ENCODE measurements around the gene LYSMD4.
A peak's percentile ranks its signal among the peaks of the same experiment; 100 is the strongest.

The LYSMD4 gene

GRCh38 chr15:99703603-99704443, 29.4 kb downstream of the LYSMD4 start:
- H3K27ac Mint-ChIP-seq = peak overlapping the region; percentile 47
- no peaks in the 10 kb centered on the region for H3K27me3 Mint-ChIP-seq

GRCh38 chr15:99702895-99703602, 30.2 kb downstream of the LYSMD4 start:
- H3K4me3 Mint-ChIP-seq = no peak overlapping the region
- peaks cover 2% of the 10 kb centered on the region for H3K36me3 Mint-ChIP-seq
- peaks cover 48% of the 10 kb centered on the region for H3K4me1 Mint-ChIP-seq (ENCODE audit: low read depth)
- H3K9me3 Mint-ChIP-seq (ENCODE audit: low read depth) = no peaks in the 10 kb centered on the region
- H3K27me3 Mint-ChIP-seq = no peaks in the 10 kb centered on the region
- peak overlapping the region; percentile 47 for H3K27ac Mint-ChIP-seq

More at GRCh38 chr15:99703603-99704443, 29.4 kb downstream of the LYSMD4 start:
- no peak overlapping the region for H3K4me3 Mint-ChIP-seq
- H3K36me3 Mint-ChIP-seq = peaks cover 5% of the 10 kb centered on the region
- peaks cover 54% of the 10 kb centered on the region for H3K4me1 Mint-ChIP-seq (ENCODE audit: low read depth)
- H3K9me3 Mint-ChIP-seq (ENCODE audit: low read depth) = no peaks in the 10 kb centered on the region

- Mint-ChIP-seq H3K4me3 (no peak overlapping the region), H3K9me3 (ENCODE audit: low read depth) (no peaks in the 10 kb centered on the region), H3K36me3 (peaks cover 11% of the 10 kb centered on the region)
These were observed 37.1 kb downstream of the LYSMD4 start for GRCh38 chr15:99696096-99696495.

GRCh38 chr15:99692825-99693224, 40.4 kb downstream of the LYSMD4 start:
- H3K9me3 Mint-ChIP-seq (ENCODE audit: low read depth) = no peaks in the 10 kb centered on the region
- H3K4me1 Mint-ChIP-seq (ENCODE audit: low read depth) = peaks cover 2% of the 10 kb centered on the region
- H3K27ac Mint-ChIP-seq = no peak overlapping the region
- no peak overlapping the region for H3K4me3 Mint-ChIP-seq
- H3K27me3 Mint-ChIP-seq = no peaks in the 10 kb centered on the region
- H3K36me3 Mint-ChIP-seq = peaks cover 27% of the 10 kb centered on the region

More at GRCh38 chr15:99696096-99696495, 37.1 kb downstream of the LYSMD4 start:
- H3K27me3 Mint-ChIP-seq = no peaks in the 10 kb centered on the region
- peaks cover under 1% of the 10 kb centered on the region for H3K4me1 Mint-ChIP-seq (ENCODE audit: low read depth)
- no peak overlapping the region for H3K27ac Mint-ChIP-seq

- Mint-ChIP-seq H3K9me3 (ENCODE audit: low read depth) (peaks cover 7% of the 10 kb centered on the region), H3K4me1 (ENCODE audit: low read depth) (peaks cover 44% of the 10 kb centered on the region), H3K4me3 (no peak overlapping the region), H3K36me3 (peaks cover 38% of the 10 kb centered on the region), H3K27ac (no peak overlapping the region), H3K27me3 (no peaks in the 10 kb centered on the region)
These were observed 46.9 kb downstream of the LYSMD4 start for GRCh38 chr15:99686290-99686689.

GRCh38 chr15:99683000-99683670, 50.1 kb downstream of the LYSMD4 start:
- H3K27ac Mint-ChIP-seq = peak overlapping the region; percentile 88
- H3K36me3 Mint-ChIP-seq = peaks cover 38% of the 10 kb centered on the region

GRCh38 chr15:99682455-99682854, 50.8 kb downstream of the LYSMD4 start:
- H3K4me3 Mint-ChIP-seq = no peak overlapping the region
- peak overlapping the region; percentile 59 for H3K27ac Mint-ChIP-seq
- H3K9me3 Mint-ChIP-seq (ENCODE audit: low read depth) = peaks cover 7% of the 10 kb centered on the region
- H3K4me1 Mint-ChIP-seq (ENCODE audit: low read depth) = peaks cover 46% of the 10 kb centered on the region
- H3K27me3 Mint-ChIP-seq = no peaks in the 10 kb centered on the region
- H3K36me3 Mint-ChIP-seq = peaks cover 35% of the 10 kb centered on the region

More at GRCh38 chr15:99683000-99683670, 50.1 kb downstream of the LYSMD4 start:
- H3K9me3 Mint-ChIP-seq (ENCODE audit: low read depth) = peaks cover 7% of the 10 kb centered on the region
- H3K4me3 Mint-ChIP-seq = peak overlapping the region; percentile 38
- H3K4me1 Mint-ChIP-seq (ENCODE audit: low read depth) = peaks cover 48% of the 10 kb centered on the region
- H3K27me3 Mint-ChIP-seq = no peaks in the 10 kb centered on the region

- peak overlapping the region; percentile 59 for H3K27ac Mint-ChIP-seq
- peaks cover 7% of the 10 kb centered on the region for H3K9me3 Mint-ChIP-seq (ENCODE audit: low read depth)
- peaks cover 35% of the 10 kb centered on the region for H3K36me3 Mint-ChIP-seq
- no peak overlapping the region for H3K4me3 Mint-ChIP-seq
- no peaks in the 10 kb centered on the region for H3K27me3 Mint-ChIP-seq
- H3K4me1 Mint-ChIP-seq (ENCODE audit: low read depth) = peaks cover 49% of the 10 kb centered on the region
These were observed 51.2 kb downstream of the LYSMD4 start for GRCh38 chr15:99681990-99682389.

- peaks cover 42% of the 10 kb centered on the region for H3K4me1 Mint-ChIP-seq (ENCODE audit: low read depth)
- no peaks in the 10 kb centered on the region for H3K27me3 Mint-ChIP-seq
- no peak overlapping the region for H3K27ac Mint-ChIP-seq
- H3K9me3 Mint-ChIP-seq (ENCODE audit: low read depth) = peaks cover 4% of the 10 kb centered on the region
- peaks cover 22% of the 10 kb centered on the region for H3K36me3 Mint-ChIP-seq
- no peak overlapping the region for H3K4me3 Mint-ChIP-seq
These were observed 53.0 kb downstream of the LYSMD4 start for GRCh38 chr15:99680276-99680675.

GRCh38 chr15:99677540-99678134, 55.6 kb downstream of the LYSMD4 start:
- Mint-ChIP-seq H3K4me3 (no peak overlapping the region), H3K36me3 (peaks cover 17% of the 10 kb centered on the region), H3K27ac (no peak overlapping the region), H3K9me3 (ENCODE audit: low read depth) (no peaks in the 10 kb centered on the region), H3K27me3 (no peaks in the 10 kb centered on the region), H3K4me1 (ENCODE audit: low read depth) (peaks cover 19% of the 10 kb centered on the region)
